ENCODE results near the gene ATP2B2.

The ATP2B2 gene

DNA sequence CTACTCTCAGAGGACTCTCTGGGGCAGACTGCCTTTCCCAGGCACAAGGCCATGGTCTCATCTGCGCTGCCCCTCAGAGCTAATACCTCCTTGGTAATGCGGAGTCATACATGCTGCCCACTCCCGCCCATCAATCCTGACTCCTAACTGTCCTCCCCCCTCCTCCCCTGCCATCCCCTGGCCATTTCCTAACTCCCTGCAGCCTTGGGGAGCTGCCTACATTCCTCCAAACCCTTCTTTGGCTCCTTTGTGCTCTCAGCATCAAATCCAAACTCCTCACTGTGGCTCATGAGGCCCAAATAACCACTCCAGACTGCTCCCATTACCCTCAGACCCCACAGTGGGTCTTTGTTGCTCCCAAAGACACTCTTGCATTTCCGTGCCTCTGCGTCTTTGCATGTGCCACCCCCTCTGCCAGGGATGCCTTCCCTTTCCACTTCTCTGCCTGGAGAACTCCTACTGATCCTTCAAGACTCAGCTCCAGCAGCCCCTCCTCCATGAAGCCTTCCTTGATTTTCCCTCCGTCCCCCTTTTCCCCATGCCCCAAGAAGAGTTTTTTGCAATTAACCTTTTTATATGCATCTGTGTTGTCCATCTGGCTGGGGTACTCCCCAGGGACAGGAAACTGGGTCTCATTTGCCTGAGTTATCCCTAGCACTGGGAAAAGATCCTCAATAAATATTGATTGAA lies 5.5 kb upstream of the ATP2B2 start:
- DNase-seq (ENCODE audit: low read depth in 2 of 2), result no peak

DNA sequence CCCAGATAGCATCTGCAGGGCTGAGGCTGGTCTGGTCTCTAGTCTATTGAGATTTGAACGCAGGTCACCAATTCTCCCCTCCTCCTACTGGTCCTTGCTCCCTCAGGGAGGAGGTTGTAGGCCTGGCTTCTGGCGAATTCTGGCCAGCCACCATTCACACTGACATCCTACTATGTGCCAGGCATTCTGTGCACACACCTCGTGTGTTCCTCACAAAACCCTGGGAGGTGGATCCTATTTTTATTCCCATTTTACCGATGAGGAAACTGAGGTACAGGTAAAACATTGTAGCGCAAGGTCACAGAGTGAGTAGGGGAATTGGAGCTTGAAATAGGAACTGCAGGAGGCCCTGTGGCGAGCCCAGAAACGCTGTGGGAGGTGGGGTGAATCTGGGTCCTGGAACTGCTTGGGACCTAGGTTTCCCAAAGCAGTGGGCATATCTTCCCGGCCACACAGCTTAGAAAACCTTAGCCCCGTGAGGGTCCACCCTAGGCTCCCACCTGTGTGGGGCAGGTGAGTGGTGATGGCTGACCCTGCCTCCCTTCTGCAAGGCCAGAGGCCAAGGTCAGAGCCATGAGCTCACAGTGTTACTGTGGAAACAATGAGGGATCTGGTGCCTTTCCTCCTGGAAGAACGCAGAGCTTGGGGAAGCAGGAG lies 4.8 kb upstream of the ATP2B2 start:
- DNase-seq (ENCODE audit: low read depth in 2 of 2), result no peak

DNA sequence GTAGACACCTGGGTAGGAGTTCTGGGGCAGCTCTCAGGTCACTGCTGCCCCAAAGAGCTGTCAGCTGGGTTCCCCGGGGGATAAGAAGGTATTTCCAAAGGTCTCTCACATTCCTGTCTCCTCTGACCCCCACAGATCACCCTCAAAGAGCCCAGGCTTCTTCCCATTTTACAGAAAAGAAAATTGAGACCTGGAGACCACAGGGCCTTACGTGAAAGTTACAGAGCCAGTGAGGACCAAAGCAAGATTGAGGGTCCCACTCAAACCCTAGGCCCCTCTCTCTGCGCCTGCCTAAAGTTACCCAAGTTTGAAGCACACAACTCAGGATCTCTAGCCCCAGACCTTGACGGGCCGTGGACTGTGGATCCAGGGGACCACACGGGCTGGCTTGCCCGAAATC lies 3.9 kb upstream of the ATP2B2 start:
- no peak for DNase-seq (ENCODE audit: low read depth in 2 of 2)

DNA sequence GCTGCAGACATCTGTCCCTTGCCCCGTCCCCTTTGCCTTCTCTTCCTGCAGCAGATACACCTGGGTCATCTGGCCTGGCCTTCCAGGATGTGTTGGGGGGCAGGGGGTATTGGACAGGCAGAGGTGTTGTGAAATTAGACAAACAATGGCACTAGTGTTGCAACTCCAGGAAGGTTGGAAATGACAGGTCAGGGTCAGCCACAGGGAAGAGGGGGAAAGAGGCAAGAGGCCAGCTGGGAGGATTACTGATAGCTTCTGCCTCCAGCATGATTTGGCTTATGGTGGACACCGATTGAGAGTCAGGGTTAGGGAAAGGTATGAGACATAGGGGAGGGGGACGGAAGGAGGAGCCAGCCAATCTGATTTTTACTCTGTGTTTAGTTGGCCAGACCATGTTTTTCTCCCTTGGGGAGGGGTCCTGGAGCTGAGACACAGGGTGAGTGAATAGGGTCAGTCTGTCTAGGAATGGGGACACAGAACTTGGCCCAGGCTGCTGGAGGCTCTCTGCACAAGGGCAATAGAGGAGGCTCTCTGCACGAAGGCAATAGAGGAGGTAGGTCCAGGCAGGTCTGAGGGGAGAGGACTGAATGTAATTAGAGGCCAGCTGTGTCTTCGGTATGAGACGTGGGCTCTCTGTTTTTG lies 3.4 kb upstream of the ATP2B2 start:
- DNase-seq (ENCODE audit: low read depth in 2 of 2), result no peak

DNA sequence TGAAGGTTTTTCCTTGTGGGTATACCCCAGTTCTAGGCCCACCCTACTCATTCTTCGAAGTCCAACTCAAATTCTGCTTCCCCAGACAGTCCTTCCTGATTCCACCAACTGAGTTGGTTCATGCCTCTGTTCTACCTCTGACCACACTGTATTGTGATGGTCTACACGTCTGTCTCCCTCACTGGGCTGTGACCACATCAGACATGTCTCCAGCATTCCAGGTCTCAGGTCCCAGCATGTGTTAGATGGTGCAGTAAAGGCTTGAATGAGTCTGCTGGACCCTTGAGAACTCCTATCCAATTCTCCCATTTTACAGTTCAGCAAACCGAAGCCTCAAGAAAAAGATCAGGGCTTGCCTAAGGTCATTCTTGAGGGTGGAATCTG lies 2.8 kb upstream of the ATP2B2 start:
- no peak for DNase-seq (ENCODE audit: low read depth in 2 of 2)

DNA sequence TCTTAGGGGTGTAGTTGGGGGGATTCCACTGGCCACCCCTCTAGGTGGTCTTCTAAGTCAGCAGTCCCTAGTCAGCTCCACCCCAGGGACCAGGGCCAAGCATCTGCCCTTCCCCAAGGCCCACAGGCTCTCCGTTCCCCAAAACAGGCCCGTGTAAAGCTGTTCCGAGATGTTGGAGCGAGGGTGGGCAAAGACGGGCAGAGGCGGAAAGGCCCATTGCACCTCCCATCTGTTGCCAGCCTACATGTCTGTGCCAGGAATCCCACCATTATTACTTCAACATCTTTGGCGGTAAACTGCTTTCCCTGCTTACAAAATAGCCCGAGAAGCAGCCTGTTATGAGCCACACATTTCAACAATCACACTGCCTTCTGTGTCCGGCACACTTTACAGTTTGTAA lies 1.9 kb upstream of the ATP2B2 start:
- DNase-seq (ENCODE audit: low read depth in 2 of 2), result no peak

DNA sequence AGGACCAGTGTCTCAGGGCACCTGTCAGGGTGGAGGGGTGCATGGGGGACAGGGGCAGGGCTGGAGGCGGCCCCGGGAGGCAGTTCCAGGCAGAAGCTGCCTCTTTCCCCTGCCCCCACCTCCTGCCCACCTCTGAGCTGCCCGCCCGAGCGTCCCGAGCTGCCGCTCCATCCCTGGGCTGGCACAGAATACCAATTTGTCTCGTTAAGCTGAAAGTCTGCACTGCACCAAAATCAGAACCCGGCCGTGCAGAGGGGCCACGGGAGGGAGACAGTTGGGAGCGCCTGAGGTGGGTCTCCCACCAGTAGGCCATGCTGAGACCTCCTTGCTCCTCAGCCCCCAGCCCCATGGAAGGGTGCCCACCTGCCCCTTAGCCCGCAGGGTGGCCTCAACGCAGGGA lies 1.3 kb upstream of the ATP2B2 start:
- DNase-seq (ENCODE audit: low read depth in 2 of 2), result no peak

DNA sequence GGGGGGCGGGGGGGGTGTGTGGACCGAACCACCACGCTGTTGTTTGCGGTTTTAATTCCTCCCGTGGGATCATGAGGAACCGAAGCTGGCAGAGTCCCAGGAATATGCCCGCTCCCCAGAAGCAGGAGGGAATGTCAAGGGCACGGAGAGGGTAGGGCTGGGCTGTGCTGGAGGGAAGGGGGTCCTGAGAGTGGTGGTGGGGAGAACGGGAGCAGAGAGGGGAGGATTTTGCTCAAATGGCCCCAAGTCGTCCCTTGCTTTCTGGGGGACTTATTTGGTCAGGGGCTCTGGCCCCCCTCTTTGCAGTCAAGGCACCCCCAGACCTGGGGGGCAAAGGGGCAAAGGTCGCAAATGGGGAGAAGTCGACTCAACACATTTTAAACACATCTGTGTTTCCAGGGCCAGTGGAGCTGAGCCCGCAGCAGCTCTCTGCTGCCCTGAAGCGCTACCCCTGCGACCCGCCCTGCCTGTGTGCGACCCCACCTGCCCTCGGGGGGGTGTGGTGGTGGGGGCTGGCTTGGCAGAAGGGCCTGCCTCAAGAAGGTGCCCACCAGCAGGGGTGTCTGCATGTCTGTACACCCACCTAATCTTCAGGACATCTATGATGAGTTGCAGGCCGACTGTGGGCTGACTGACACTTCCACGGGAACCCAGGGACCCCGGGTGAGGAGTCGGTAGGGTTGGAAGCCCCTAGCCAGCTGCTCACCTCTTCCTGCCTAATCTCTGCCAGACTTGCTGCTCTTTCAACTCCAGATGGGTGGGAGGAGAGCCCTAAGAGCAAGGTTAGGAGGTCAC lies 602 bp upstream of the ATP2B2 start:
- DNase-seq (ENCODE audit: low read depth in 2 of 2), result no peak

DNA sequence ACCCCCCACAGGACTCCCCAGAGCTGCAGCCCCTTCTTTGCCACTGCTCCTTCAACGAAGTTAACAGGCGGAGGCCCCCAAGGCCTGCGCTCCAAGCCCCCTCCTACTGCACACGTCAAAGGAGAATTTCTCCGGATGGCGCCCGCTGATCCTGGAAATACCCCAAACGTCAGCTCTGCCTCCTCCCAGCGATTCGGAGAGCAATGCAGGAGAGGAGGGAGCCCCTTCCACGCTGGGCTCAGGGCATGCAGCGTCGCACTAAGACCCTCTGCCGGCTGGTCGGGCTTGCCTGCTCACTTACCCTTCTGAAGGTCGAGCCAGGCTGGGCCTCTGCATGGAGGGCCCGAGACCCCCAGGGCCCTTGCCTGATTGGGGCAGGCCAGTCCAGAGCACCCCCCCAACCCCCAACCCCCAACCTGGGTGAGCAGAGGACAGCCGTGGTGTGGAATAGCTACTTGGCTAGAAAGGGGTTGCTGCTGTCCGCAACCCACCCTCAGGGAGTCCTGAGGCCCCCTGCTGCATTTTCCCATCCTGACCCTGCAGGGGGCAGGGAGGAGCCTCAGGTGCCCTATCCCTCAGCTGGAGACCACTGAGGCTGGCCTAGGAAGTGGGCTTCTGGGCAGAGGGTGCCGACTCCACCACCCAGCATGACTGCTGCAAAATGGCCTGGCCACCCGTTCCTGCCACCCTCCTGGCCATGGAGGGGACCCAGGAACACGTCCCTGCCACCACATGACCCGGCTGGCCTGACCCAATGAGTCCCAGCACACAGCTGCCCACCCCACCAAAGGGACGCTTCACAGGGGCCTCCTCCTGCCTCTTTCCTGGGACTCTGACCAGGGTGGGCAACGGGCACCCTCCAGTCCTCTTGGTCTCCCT lies 976 bp downstream of the ATP2B2 start:
- DNase-seq (ENCODE audit: low read depth in 2 of 2), result no peak

DNA sequence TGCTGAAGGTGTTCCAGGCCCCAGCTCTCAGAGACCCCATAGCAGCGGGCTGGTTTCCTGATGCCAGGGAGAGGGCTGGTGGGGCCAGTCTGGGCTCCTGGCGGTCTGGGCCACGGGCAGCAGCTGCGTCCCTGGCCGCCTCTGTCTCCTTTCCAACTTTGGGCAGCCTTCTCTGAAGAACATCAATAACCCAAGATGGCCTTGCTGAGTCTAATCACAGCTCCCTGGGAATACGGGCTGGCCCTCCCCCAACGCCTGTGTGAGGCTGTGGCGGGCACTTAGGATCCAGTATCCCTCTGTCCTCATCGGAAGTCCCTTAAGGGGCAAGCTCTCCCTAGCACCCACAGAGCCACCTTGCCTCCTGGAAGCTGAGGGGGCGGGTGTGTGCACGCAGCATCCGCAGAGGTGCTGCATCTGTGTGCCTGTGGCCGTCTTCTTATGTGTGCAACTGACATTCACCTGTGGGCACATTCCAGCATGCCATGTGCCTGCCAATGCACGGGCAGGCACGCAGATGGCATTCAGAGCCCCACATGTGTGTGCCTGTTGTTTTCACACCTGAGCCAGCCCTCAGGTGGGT lies 2.1 kb downstream of the ATP2B2 start:
- DNase-seq (ENCODE audit: low read depth in 2 of 2), result no peak

DNA sequence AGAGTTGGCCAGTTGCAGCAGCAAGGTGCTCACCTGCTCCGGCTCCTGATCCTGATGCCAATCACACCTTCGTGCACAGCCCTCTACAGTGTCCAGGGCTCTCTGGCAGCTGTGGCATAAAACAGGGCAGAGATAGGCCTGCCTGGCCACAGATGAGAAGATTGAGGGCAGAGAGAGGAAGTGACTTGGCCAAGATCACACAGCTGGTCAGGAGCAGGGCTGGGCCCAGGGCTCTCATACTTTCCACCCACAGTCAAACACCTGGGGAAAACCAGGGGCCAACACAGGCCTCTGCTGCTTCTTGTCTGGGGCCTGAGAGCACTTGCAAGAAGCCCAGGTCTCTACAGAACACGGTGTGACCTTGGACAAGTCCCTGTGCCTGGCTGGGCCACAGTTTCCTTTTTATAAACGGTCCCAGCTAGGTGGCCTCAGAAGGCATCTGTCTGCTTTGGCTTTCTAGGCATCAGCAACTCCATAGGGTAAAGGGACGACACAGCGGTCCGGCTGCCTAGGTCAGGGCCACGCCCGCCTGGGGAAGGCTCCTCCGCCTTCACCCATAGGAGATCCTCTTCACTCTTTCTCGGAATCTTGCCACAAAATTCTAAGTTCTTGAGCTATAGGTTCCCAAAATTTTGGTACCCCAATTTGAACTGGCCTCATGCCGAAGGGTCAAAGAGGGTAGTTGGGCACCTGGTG lies 3.1 kb downstream of the ATP2B2 start:
- no peak for DNase-seq (ENCODE audit: low read depth in 2 of 2)

DNA sequence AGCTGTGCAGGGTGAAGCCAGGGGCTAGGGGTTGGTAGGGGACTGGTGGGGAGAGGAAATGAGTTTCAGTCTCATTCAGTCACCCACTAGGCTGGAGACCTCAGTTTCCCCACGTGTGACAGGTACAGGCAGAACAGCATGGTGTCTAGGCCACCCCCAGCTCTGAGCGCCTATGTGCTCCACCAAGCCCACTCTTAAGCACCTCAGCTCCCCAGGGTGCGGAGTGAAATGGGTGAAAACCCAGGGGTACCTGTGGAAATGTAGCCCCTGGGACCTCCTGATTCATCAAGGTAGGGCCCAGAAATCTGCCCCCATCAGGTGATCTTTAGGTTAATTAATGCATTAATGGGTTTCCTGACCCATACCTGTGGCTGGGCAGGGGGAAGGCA lies 3.7 kb downstream of the ATP2B2 start:
- DNase-seq (ENCODE audit: low read depth in 2 of 2), result no peak

DNA sequence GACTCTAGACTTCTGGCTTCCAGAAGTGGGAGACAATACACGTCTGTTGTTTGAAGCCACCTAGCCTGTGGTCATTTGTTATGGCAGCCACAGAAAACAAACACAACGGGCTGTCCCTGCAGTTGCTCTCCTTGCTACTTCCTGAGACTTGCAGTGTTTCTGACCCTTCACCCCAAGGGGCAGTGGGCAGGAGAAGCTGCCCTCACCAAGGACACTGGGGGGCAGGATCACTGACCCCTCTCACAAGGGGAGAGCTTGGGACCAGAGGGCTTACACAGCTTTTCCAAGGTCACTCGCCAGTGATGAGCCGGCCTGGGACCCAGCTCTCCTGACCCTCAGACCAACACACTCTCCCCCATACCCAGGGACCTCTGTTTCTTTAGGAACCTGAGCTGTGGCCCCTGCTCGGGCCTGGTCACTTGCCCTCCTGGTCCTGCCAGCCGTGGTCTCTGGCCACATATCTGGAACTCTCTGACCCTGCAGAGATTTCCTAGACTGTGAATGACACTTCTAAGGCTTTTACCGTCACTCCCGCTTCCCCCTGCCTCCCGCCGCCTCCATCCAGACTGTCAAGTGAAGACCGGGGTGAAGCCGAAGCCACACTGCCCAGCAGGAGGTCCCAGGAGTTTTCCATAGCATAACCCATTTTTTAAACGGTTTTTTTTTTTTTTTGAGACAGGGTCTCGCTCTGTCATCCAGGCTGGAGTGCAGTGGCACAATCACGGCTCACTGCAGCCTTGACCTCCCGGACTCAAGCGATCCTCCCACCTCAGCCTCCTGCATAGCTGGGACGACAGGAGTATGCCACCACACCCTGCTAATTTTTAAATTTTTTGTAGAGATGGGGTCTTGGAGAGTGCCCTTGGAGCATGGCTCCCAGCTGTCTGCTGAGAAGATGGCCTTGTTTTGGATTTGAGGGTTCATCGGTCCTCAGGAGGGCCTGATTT lies 4.4 kb downstream of the ATP2B2 start:
- DNase-seq (ENCODE audit: low read depth in 2 of 2), result no peak

DNA sequence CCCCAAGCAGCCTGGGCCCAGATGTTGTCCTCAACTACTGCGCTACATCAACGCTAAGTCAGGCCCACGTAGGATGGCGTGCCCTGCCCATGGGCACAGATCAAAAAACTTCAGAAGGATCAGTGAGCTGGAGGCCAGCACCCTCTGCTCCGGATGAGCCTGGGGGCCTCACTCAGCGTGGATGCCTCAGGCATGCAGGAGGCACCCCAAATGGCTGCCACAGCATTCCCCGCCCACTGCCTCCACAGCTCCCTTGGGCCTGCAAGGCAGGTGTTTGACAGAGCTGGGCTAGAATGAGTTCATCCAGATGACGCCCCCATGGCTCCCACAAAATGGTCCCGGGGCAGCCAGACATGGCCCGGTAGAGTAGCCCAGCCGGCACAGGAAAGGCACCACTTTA lies 7.1 kb downstream of the ATP2B2 start:
- no peak for DNase-seq (ENCODE audit: low read depth in 2 of 2)

DNA sequence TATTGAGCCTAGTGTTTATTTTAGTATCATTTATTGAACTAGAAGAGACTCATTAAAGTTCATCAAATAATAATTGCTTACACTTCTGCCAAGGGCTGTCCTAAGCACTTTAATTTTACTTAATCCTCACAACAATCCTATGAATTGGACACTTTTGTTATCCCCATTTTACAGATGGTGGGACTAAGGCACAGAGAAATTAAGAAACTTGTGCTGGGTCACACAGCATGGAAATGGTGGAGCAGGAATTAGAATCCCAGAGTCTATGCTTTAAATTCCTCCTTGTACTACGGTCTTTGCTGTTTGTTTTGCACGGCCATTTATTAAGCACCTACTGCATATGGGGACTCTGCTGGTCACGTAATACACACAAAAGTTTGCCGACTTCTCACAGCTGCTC lies 7.9 kb downstream of the ATP2B2 start:
- DNase-seq (ENCODE audit: low read depth in 2 of 2), result no peak

DNA sequence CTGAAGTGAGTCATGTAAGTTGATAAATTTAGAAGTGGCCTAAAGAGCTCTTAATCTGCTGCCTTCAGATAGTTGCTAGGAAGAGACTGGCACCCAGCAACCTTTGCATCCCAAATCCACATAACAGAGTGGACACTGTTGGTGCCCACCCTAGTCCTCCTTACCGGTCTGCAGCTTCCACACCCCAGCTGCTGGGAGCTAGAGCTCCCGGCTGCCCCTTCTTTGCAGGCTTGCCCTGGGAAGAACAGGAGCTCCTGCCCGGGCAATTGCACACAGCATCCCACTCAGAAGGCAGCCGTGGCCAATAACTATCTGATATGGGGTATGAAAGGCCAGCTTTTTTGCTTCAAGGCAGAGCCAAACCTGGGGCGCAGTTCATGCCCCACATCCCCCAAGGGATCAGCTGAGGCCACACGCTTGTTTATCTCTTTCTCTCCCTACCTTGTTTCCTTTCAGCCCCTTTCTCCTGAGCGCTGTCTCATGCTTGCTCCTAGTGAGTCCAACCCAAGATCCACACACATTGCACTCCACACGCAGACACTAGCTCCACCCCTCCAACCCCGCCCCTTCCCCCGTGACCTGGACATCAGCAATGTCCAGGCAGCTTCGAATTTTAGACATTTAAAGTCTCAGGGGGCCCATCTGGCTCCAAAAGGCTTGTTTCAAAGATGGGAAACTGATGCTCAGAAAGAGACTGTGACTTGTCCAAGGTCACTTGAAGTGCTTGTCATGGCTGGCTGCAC lies 9.1 kb downstream of the ATP2B2 start:
- no peak for DNase-seq (ENCODE audit: low read depth in 2 of 2)

DNA sequence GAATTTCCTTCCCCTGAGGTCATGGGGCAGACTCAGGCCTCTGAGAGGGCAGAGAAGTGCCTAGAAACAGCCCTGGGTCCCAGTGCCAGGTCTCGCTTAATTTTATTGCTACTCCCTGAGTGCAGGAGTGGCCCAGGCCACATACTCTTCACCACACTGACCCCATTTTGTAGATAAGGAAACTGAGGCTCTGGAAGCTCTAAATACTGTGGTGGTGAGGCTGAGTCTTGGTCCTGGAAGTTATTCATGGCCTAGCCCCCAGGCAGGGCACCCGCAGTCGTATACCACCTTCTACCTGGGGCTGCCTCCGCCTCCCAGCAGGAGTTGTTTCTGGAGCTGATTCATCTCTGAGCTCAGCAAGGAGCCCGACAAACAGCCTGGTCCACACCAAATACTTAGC lies 9.8 kb downstream of the ATP2B2 start:
- DNase-seq (ENCODE audit: low read depth in 2 of 2), result no peak

DNA sequence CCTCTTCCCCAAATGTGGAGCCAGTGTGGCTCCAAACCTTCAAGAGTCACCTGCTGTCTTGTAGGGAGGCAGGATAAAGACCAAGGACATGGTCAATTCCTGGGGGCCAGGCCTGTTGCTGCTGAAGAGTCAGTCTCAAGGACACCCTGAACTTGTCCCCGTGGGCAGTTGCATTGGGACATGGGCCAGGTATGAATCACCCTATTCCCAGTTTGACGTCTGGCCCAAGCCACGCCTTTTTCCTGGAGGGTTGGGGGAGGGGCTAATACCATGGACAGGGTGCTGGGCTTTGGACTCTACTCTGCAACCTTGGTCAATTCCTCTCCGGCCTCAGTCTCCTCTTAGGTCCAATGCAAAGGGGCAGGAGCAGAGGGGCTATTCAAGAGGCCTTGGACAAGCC lies 10.4 kb downstream of the ATP2B2 start:
- DNase-seq (ENCODE audit: low read depth in 2 of 2), result no peak

DNA sequence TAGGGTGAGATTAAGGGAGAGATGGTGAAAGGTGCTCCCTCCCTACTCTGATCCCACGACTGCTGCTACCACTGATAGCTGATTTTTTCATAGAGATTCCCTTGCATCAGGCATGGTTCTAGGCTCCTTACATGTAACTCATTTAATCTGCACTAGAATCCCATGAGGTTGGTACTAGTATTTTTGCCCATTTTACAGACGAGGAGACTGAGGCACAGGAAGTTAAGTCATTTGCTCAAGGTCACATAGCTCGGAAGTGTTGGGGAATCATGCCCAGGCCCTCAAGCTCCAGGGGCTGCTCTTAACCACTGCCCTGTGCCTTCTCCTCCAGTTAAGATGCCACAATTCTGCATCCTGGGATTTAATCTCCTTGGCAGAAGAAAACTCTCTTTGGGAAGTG lies 11.2 kb downstream of the ATP2B2 start:
- no peak for DNase-seq (ENCODE audit: low read depth in 2 of 2)
